ENCODE results near the gene CXCL6.

DNA sequence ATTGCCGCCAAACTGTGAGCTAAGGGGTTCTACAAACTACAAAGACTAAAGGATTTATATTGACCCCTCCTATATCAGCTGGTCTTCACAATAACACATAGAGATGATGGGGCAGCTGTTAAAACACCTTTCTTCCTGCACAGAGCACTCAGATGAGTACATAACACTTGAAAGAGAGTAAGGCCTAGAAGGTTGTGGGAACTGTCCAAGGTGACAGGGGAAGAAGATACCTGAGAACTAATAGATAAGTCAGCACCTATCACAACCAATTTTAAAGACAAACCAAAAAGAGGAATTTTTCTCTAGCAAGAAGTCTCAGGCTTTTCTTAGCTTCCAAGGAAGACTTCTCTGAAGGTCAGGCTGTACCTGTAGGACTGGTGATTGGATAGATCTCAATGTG lies 19.1 kb upstream of the CXCL6 start:
- TF ChIP-seq, protein P1, sequence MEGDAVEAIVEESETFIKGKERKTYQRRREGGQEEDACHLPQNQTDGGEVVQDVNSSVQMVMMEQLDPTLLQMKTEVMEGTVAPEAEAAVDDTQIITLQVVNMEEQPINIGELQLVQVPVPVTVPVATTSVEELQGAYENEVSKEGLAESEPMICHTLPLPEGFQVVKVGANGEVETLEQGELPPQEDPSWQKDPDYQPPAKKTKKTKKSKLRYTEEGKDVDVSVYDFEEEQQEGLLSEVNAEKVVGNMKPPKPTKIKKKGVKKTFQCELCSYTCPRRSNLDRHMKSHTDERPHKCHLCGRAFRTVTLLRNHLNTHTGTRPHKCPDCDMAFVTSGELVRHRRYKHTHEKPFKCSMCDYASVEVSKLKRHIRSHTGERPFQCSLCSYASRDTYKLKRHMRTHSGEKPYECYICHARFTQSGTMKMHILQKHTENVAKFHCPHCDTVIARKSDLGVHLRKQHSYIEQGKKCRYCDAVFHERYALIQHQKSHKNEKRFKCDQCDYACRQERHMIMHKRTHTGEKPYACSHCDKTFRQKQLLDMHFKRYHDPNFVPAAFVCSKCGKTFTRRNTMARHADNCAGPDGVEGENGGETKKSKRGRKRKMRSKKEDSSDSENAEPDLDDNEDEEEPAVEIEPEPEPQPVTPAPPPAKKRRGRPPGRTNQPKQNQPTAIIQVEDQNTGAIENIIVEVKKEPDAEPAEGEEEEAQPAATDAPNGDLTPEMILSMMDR (IDR thresholded peaks at IDR 0.05; ENCODE audit: low read depth, low read length, poor library complexity, severe bottlenecking) = no peak
- no peak for TF ChIP-seq EZH2phosphoT487 (IDR thresholded peaks at IDR 0.05; ENCODE audit: borderline replicate concordance, low read length)
